H1 (cell line): ENCODE data around the gene MBD1. TPM values are rescaled to one million over a fixed set of nuclear protein-coding genes. Genes with fewer than 3 reads are reported as not detected.

ENCODE experiments used
- CTCF ChIA-PET: fragments of 300-600 bp; sonication (Branson Sonifier 250); formaldehyde crosslinking; loops from one replicate; lab custom pipeline; 2021; ENCODE audit not compliant: partially characterized antibody; lab: Charles Lee
- POLR2A ChIA-PET: fragments of 300-600 bp; sonication (Branson Sonifier 250); formaldehyde crosslinking; loops from one replicate; lab custom pipeline; 2021; ENCODE audit warnings: inconsistent platforms; ENCODE audit not compliant: partially characterized antibody; lab: Charles Lee
- DNase-seq, 2 experiments: peaks; one replicate each; pipeline versions ENCODE4 v3.0.0 to v3.0.0-alpha.2; 2010 to 2022; ENCODE audit warnings: low spot score in 2 of 2, low read depth in 1 of 2, mixed read lengths in 1 of 2
- FAIRE-seq: peaks from 2 replicates; lab custom pipeline; 2011; peaks lifted over from hg19 to GRCh38; lab: Jason Lieb, UNC
- H2AFZ ChIP-seq: 2 replicates; pipeline ENCODE4 v1.8.1; 2012; ENCODE audit warnings: low read length, inconsistent platforms
- H2AK5ac ChIP-seq: 2 replicates; pipeline ENCODE4 v1.6.1; 2013; ENCODE audit warnings: low read depth, low read length
- H2BK120ac ChIP-seq: replicated peaks from 2 replicates; pipeline ENCODE3; 2013; ENCODE audit warnings: low read depth, low read length, inconsistent platforms
- H2BK12ac ChIP-seq: 2 replicates; pipeline ENCODE4 v1.6.1; 2013; ENCODE audit warnings: low read depth, low read length
- H2BK15ac ChIP-seq: 2 replicates; pipeline ENCODE4 v1.6.1; 2013; ENCODE audit warnings: low read length
- H2BK20ac ChIP-seq: 2 replicates; pipeline ENCODE4 v1.6.1; 2013; ENCODE audit warnings: low read length
- H2BK5ac ChIP-seq: 2 replicates; pipeline ENCODE4 v1.6.1; 2013; ENCODE audit warnings: low read depth, low read length
- H3K14ac ChIP-seq: 2 replicates; pipeline ENCODE4 v1.6.1; 2013; ENCODE audit warnings: inconsistent platforms; ENCODE audit not compliant: insufficient read length
- H3K18ac ChIP-seq: 2 replicates; pipeline ENCODE4 v1.6.1; 2013; ENCODE audit warnings: low read length; ENCODE audit errors: extremely low read depth
- H3K23ac ChIP-seq: 2 replicates; pipeline ENCODE4 v1.6.1; 2013; ENCODE audit warnings: inconsistent platforms; ENCODE audit not compliant: insufficient read length
- H3K23me2 ChIP-seq: 2 replicates; pipeline ENCODE4 v1.6.1; 2013; ENCODE audit warnings: low read depth, low read length
- H3K27ac ChIP-seq: 2 replicates; pipeline ENCODE4 v1.6.1; 2011; ENCODE audit warnings: low read depth, low read length, inconsistent platforms
- H3K27me3 ChIP-seq, 4 experiments: replicated peaks in 1 of 4; 1 replicate in 1 of 4; 2 replicates in 3 of 4; pipeline versions ENCODE4 v1.6.1 to v1.8.1; 2011 to 2013; ENCODE audit warnings: low read length in 3 of 4, mild to moderate bottlenecking in 3 of 4, inconsistent platforms in 2 of 4, mixed read lengths in 2 of 4, moderate library complexity in 1 of 4; ENCODE audit not compliant: control insufficient read depth in 3 of 4, insufficient read depth in 3 of 4; ENCODE audit errors: extremely low read depth in 1 of 4
- H3K36me3 ChIP-seq, 4 experiments: 2 replicates each; pipeline versions ENCODE4 v1.6.1 to v1.8.1; 2011 to 2013; ENCODE audit warnings: mild to moderate bottlenecking in 4 of 4, low read length in 3 of 4, moderate library complexity in 2 of 4, control low read depth in 1 of 4, inconsistent platforms in 1 of 4; ENCODE audit not compliant: insufficient read depth in 4 of 4, control insufficient read depth in 2 of 4
- H3K4ac ChIP-seq: replicated peaks from 2 replicates; pipeline ENCODE3; 2013; ENCODE audit warnings: low read length, low read depth, mixed read lengths, inconsistent platforms; ENCODE audit not compliant: insufficient read length
- H3K4me1 ChIP-seq, 4 experiments: replicated peaks in 1 of 4; 1 replicate in 1 of 4; 2 replicates in 3 of 4; pipeline versions ENCODE4 v1.6.1 to v1.8.1; 2011 to 2013; ENCODE audit warnings: low read length in 3 of 4, inconsistent platforms in 2 of 4, mixed read lengths in 1 of 4; ENCODE audit not compliant: insufficient read depth in 4 of 4, control insufficient read depth in 3 of 4
- H3K4me2 ChIP-seq, 2 experiments: 2 replicates each; pipeline versions ENCODE4 v1.6.1 to v1.8.1; 2011 to 2013; ENCODE audit warnings: low read depth in 2 of 2, low read length in 2 of 2, control low read depth in 1 of 2, inconsistent platforms in 1 of 2, mild to moderate bottlenecking in 1 of 2; ENCODE audit not compliant: insufficient read depth in 1 of 2
- H3K4me3 ChIP-seq, 4 experiments: fragments of 200-600, 300-600 bp in 1 of 4; sonication (generic), shearing (Covaris generic), sonication (Bioruptor Twin) in 1 of 4; 2 replicates each; pipeline versions ENCODE4 v1.5.1 to v1.8.1; 2011 to 2016; ENCODE audit warnings: low read length in 4 of 4, low read depth in 3 of 4, control low read depth in 2 of 4, inconsistent platforms in 2 of 4, mild to moderate bottlenecking in 2 of 4, mixed read lengths in 1 of 4, moderate library complexity in 1 of 4; ENCODE audit not compliant: insufficient read depth in 2 of 4; ENCODE audit errors: extremely low read depth in 1 of 4
- H3K56ac ChIP-seq: replicated peaks from 2 replicates; pipeline ENCODE3; 2013; ENCODE audit warnings: low read depth, mild to moderate bottlenecking, mixed read lengths, low read length, inconsistent platforms; ENCODE audit not compliant: insufficient read length
- H3K79me1 ChIP-seq: 2 replicates; pipeline ENCODE4 v1.6.1; 2013; ENCODE audit warnings: low read depth, low read length, control low read depth
- H3K79me2 ChIP-seq, 2 experiments: 2 replicates each; pipeline versions ENCODE4 v1.6.1 to v1.8.1; 2012 to 2013; ENCODE audit warnings: low read length in 2 of 2, mild to moderate bottlenecking in 2 of 2, inconsistent platforms in 1 of 2; ENCODE audit not compliant: insufficient read depth in 2 of 2, control insufficient read depth in 1 of 2
- H3K9ac ChIP-seq, 4 experiments: replicated peaks in 1 of 4; 1 replicate in 1 of 4; 2 replicates in 3 of 4; pipeline versions ENCODE4 v1.6.1 to v1.8.1; 2011 to 2013; ENCODE audit warnings: low read depth in 3 of 4, low read length in 3 of 4, control low read depth in 2 of 4, mild to moderate bottlenecking in 2 of 4, moderate library complexity in 2 of 4, inconsistent platforms in 1 of 4; ENCODE audit errors: extremely low read depth in 1 of 4
- H3K9me3 ChIP-seq, 2 experiments: 2 replicates each; pipeline versions ENCODE4 v1.6.1 to v1.8.1; 2012 to 2013; ENCODE audit warnings: mild to moderate bottlenecking in 2 of 2, moderate library complexity in 2 of 2, control low read depth in 1 of 2, inconsistent platforms in 1 of 2, low read depth in 1 of 2, low read length in 1 of 2, mixed read lengths in 1 of 2; ENCODE audit not compliant: insufficient read depth in 2 of 2
- H4K20me1 ChIP-seq, 2 experiments: replicated peaks in 1 of 2; 2 replicates each; pipeline versions ENCODE3 to v1.8.1; 2011 to 2013; ENCODE audit warnings: inconsistent platforms in 2 of 2, low read length in 2 of 2, mild to moderate bottlenecking in 1 of 2; ENCODE audit not compliant: insufficient read depth in 2 of 2, control insufficient read depth in 1 of 2
- H4K5ac ChIP-seq: 2 replicates; pipeline ENCODE4 v1.6.1; 2013; ENCODE audit warnings: low read length, low read depth, mixed read lengths, inconsistent platforms; ENCODE audit not compliant: insufficient read length
- H4K8ac ChIP-seq: 2 replicates; pipeline ENCODE4 v1.8.0; 2013; ENCODE audit warnings: mild to moderate bottlenecking, moderate library complexity, low read length, inconsistent platforms; ENCODE audit not compliant: insufficient read depth; ENCODE audit errors: extremely low read depth
- H4K91ac ChIP-seq: replicated peaks from 2 replicates; pipeline ENCODE3; 2013; ENCODE audit warnings: low read length, mixed read lengths, inconsistent platforms; ENCODE audit not compliant: insufficient read length
- BCL11A ChIP-seq, 2 experiments: IDR thresholded peaks; one replicate each; pipeline ENCODE4 v1.6.1; 2011; ENCODE audit warnings: low read depth in 2 of 2, low read length in 2 of 2, mild to moderate bottlenecking in 2 of 2
- HDAC2 ChIP-seq, 2 experiments: fragments of 300-600 bp in 1 of 2; sonication (generic) in 1 of 2; IDR thresholded peaks; 2 replicates each; pipeline ENCODE4 v1.6.1; 2011 to 2012; ENCODE audit warnings: low read depth in 2 of 2, low read length in 2 of 2, mild to moderate bottlenecking in 2 of 2, moderate library complexity in 2 of 2, borderline replicate concordance in 1 of 2, inconsistent platforms in 1 of 2
- HDAC6 ChIP-seq: IDR thresholded peaks from one replicate; pipeline ENCODE4 v1.7.1; 2012; ENCODE audit warnings: low read depth, mild to moderate bottlenecking, inconsistent platforms, low read length, moderate library complexity
- JUN ChIP-seq: IDR thresholded peaks from 2 replicates; pipeline ENCODE4 v1.6.1; 2011; ENCODE audit warnings: low read depth, mild to moderate bottlenecking, improper control_type of control experiment, low read length
- KDM5A ChIP-seq: fragments of 200-600 bp; IDR thresholded peaks from 2 replicates; pipeline ENCODE4 v1.7.1; 2012; ENCODE audit warnings: mild to moderate bottlenecking, low read length, inconsistent platforms, mixed read lengths
- MAFK ChIP-seq: IDR thresholded peaks from 2 replicates; pipeline ENCODE4 v1.6.1; 2012; ENCODE audit warnings: low read depth, mild to moderate bottlenecking, improper control_type of control experiment, low read length
- NANOG ChIP-seq: IDR thresholded peaks from 2 replicates; pipeline ENCODE4 v1.6.1; 2011; ENCODE audit warnings: low read length, low read depth, mild to moderate bottlenecking, inconsistent platforms; ENCODE audit not compliant: insufficient read depth, poor library complexity, severe bottlenecking
- NRF1 ChIP-seq: IDR thresholded peaks from 2 replicates; pipeline ENCODE4 v1.6.1; 2011; ENCODE audit warnings: mild to moderate bottlenecking, low read depth, low read length, improper control_type of control experiment
- POLR2AphosphoS5 ChIP-seq: IDR thresholded peaks from 2 replicates; pipeline ENCODE4 v1.6.1; 2011; ENCODE audit warnings: low read depth, low read length
- RBBP5 ChIP-seq: IDR thresholded peaks from 2 replicates; pipeline ENCODE4 v1.7.1; 2012; ENCODE audit warnings: low read depth, mild to moderate bottlenecking, inconsistent platforms, low read length, moderate library complexity, borderline replicate concordance
- RFX5 ChIP-seq: IDR thresholded peaks from 2 replicates; pipeline ENCODE4 v1.6.1; 2011; ENCODE audit warnings: low read depth, low read length, improper control_type of control experiment, borderline replicate concordance
- TBP ChIP-seq: IDR thresholded peaks from 2 replicates; pipeline ENCODE4 v1.6.1; 2011; ENCODE audit warnings: low read depth, low read length, improper control_type of control experiment
- TEAD4 ChIP-seq: IDR thresholded peaks from 2 replicates; pipeline ENCODE4 v1.6.1; 2012; ENCODE audit warnings: low read depth, low read length, inconsistent platforms, mixed read lengths
- WGBS, 2 experiments: shearing (Covaris generic) in 1 of 2; methylation state at CpG; one replicate each; pipeline versions ENCODE4 v1.1.6 to v1.1.7; 2013 to 2015; ENCODE audit warnings: low lambda C conversion rate in 2 of 2, mixed read lengths in 2 of 2, inconsistent platforms in 1 of 2, low coverage in 1 of 2, missing lambda C conversion rate in 1 of 2; ENCODE audit not compliant: insufficient replicate concordance in 2 of 2, insufficient coverage in 1 of 2, insufficient read length in 1 of 2; ENCODE audit errors: extremely low coverage in 1 of 2, missing lambda C conversion rate in 1 of 2; 5-methylcytosine and 5-hydroxymethylcytosine counted together
- polyA plus RNA-seq, 7 experiments: library from polyadenylated mRNA; depleted of rRNA in 3 of 7; stranded (reverse) in 5 of 7; unstranded in 2 of 7; fragments of >200 nt in 5 of 7; fragments of 200-250 nt in 2 of 7; gene quantifications; 1 replicate in 5 of 7; 2 replicates in 1 of 7; 4 replicates in 1 of 7; pipeline versions ENCODE4 v1.2.1 to v1.2.3, GENCODE V29; 2011 to 2013; ENCODE audit warnings: missing spikeins in 2 of 7, mixed read lengths in 2 of 7
- total RNA-seq: library from RNA; stranded (reverse); fragmentation: NEBNext Ultra II Directional; extraction: Animal tissue kit (Norgen Biotek cat#: 25700); gene quantifications from 2 replicates; pipeline ENCODE4 v1.2.1, GENCODE V29; 2021

Gene MBD1
- total and polyA plus RNA-seq, 2 of the 8 experiments (the other 6 are each of a cell fraction or from before 2014, with no cell fraction given): 32.2 to 41.6 TPM

DNA sequence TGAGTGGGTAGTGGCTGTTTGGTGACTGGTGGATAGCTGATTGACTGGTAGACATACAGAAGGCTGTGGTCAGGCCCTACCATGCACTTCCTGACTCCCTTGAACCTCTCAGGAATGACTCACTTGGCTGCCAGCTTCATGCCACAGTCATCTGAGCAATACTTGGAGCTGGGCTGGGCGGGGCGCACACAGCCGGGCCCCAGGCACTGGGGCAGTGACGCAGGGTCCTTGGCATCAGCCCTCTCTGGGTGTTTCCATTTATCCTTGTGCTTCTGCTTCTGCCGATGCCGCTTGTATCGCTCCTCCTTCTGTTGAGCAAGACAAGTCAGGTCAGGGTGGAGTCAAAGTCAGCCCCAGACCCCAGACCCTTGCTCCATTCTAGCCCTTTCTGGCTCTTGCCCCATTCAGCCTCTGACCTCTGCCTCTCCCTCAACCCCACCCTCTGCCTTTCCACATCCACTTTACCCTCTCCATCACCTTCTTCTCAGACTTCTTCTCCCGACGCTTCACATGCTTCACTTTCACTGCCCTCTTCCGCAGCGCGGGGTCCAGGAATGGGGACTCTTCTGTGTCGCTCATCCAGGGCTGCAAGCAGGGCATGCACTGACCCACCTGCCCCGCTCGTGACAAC lies 3.0 kb upstream of the MBD1 start:
- H3K79me1 ChIP-seq: peaks cover 6% of the 10 kb centered on the region; the same call in 1 of the 2 replicates
- peaks cover 0 to 13% (median 6%) of the 10 kb centered on the region in 4 experiments; a peak in 5 of 7 replicates for H3K4me1 ChIP-seq
- no peak overlapping the region for H3K4me3 ChIP-seq
- no peak overlapping the region for H2AFZ ChIP-seq
- ChIA-PET CTCF (interaction anchor here (1.2 kb wide), 1 partner anchor 73 kb away, joined by 4 read pairs; no protein-coding TSS in a partner anchor), POLR2A (no interaction called here)
- no peak overlapping the region for H2BK12ac ChIP-seq
- H3K56ac ChIP-seq: no peak overlapping the region
- no peak overlapping the region for H2BK15ac ChIP-seq
- peaks cover 3 to 25% (median 21%) of the 10 kb centered on the region in 4 experiments for H3K36me3 ChIP-seq
- FAIRE-seq (no peak), DNase-seq (no peak)
- H2AK5ac ChIP-seq: no peak overlapping the region
- no peak overlapping the region for H3K4me2 ChIP-seq
- no peak overlapping the region for H3K4ac ChIP-seq
- no peak overlapping the region for H2BK120ac ChIP-seq
- no peak overlapping the region for H3K27ac ChIP-seq
- H3K27me3 ChIP-seq: no peaks in the 10 kb centered on the region
- no peak overlapping the region for H4K8ac ChIP-seq
- H3K79me2 ChIP-seq: peaks cover 0 to 21% of the 10 kb centered on the region in 2 experiments; a peak in 2 of 4 replicates
- no peak overlapping the region for H3K18ac ChIP-seq
- H3K9me3 ChIP-seq: no peaks in the 10 kb centered on the region
- H3K23me2 ChIP-seq: peaks cover 18% of the 10 kb centered on the region
- H2BK20ac ChIP-seq: no peak overlapping the region
- H3K14ac ChIP-seq: no peak overlapping the region
- no peak overlapping the region for H4K91ac ChIP-seq
- H3K23ac ChIP-seq: no peak overlapping the region
- H2BK5ac ChIP-seq: no peak overlapping the region
- H3K9ac ChIP-seq: no peak overlapping the region
- no peak overlapping the region for H4K5ac ChIP-seq
- H4K20me1 ChIP-seq: peaks cover 0 to 5% of the 10 kb centered on the region in 2 experiments
- 87% methylated on average over 11 of the region's 15 CpGs; no CpG with 5 or more reads in 1 of the 2 experiments for WGBS, 2 experiments
- TF ChIP-seq HDAC6: no peak
- no peak for TF ChIP-seq RBBP5
- TF ChIP-seq JUN: no peak
- TF ChIP-seq TEAD4: no peak
- no peak for TF ChIP-seq TBP
- TF ChIP-seq NRF1: no peak
- TF ChIP-seq BCL11A (IDR thresholded peaks at IDR 0.05; ENCODE audit: low read depth in 2 of 2, low read length in 2 of 2): no peak
- TF ChIP-seq MAFK: no peak
- TF ChIP-seq POLR2AphosphoS5: no peak
- no peak for TF ChIP-seq KDM5A
- no peak for TF ChIP-seq RFX5
- TF ChIP-seq HDAC2 (IDR thresholded peaks at IDR 0.05; ENCODE audit: borderline replicate concordance in 1 of 2, low read depth in 2 of 2, low read length in 2 of 2): no peak
- no peak for TF ChIP-seq NANOG
